Liver (tissue), 3 donors: ENCODE results near the gene CARMIL1.

ENCODE experiments used
- RAD21 ChIP-seq, 2 donors: IDR thresholded peaks; 2 replicates each; pipeline ENCODE4 v1.6.1; 2016; ENCODE audit warnings: antibody characterized with exemption in 2 of 2, mild to moderate bottlenecking in 2 of 2
- SP1 ChIP-seq: IDR thresholded peaks from 2 replicates; pipeline ENCODE4 v1.6.1; 2018; ENCODE audit warnings: antibody characterized with exemption, mild to moderate bottlenecking
- TF ChIP-seq, protein P1 (sequence below): fragments of 150-350 bp; IDR thresholded peaks from 2 replicates; pipeline ENCODE4 v1.5.1; 2017; ENCODE audit warnings: improper control_type of control experiment, low read depth, low read length; ENCODE audit not compliant: missing input control
- TF ChIP-seq, protein P2 (sequence below): IDR thresholded peaks from 2 replicates; pipeline ENCODE4 v1.6.1; 2016; ENCODE audit warnings: antibody characterized with exemption
- TF ChIP-seq, protein P3 (sequence below): IDR thresholded peaks from 2 replicates; pipeline ENCODE4 v1.6.1; 2016; ENCODE audit warnings: antibody characterized with exemption
- TF ChIP-seq, protein P4 (sequence below): IDR thresholded peaks from 2 replicates; pipeline ENCODE4 v1.6.1; 2016; ENCODE audit warnings: antibody characterized with exemption
- donor health status: healthy.
- donor health status: healthy.

DNA sequence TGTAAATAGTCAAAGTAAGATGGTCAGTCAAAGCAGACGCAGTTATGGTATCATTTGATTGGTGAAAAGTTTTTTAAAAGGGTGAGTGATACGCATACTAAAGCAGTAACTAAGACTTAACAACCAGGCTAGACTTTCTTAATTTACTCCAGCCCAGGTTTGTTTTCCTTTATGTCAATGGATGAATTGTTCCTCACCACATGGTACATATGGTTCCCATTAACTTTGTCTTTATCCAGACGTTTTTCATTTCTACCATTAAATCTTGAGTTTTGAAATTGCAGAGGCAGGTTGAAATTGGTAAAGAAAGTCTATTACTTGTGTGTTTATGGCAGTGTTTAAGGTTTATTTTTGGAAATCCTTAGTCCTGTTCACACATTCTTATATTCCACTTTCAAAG, 274.3 kb downstream of the CARMIL1 start:
- TF ChIP-seq, protein P1, sequence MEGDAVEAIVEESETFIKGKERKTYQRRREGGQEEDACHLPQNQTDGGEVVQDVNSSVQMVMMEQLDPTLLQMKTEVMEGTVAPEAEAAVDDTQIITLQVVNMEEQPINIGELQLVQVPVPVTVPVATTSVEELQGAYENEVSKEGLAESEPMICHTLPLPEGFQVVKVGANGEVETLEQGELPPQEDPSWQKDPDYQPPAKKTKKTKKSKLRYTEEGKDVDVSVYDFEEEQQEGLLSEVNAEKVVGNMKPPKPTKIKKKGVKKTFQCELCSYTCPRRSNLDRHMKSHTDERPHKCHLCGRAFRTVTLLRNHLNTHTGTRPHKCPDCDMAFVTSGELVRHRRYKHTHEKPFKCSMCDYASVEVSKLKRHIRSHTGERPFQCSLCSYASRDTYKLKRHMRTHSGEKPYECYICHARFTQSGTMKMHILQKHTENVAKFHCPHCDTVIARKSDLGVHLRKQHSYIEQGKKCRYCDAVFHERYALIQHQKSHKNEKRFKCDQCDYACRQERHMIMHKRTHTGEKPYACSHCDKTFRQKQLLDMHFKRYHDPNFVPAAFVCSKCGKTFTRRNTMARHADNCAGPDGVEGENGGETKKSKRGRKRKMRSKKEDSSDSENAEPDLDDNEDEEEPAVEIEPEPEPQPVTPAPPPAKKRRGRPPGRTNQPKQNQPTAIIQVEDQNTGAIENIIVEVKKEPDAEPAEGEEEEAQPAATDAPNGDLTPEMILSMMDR: no peak
- TF ChIP-seq, protein P2, sequence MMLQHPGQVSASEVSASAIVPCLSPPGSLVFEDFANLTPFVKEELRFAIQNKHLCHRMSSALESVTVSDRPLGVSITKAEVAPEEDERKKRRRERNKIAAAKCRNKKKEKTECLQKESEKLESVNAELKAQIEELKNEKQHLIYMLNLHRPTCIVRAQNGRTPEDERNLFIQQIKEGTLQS: no peak
- no peak for TF ChIP-seq SP1
- no peak for TF ChIP-seq RAD21 (IDR thresholded peaks at IDR 0.05)
- TF ChIP-seq, protein P3, sequence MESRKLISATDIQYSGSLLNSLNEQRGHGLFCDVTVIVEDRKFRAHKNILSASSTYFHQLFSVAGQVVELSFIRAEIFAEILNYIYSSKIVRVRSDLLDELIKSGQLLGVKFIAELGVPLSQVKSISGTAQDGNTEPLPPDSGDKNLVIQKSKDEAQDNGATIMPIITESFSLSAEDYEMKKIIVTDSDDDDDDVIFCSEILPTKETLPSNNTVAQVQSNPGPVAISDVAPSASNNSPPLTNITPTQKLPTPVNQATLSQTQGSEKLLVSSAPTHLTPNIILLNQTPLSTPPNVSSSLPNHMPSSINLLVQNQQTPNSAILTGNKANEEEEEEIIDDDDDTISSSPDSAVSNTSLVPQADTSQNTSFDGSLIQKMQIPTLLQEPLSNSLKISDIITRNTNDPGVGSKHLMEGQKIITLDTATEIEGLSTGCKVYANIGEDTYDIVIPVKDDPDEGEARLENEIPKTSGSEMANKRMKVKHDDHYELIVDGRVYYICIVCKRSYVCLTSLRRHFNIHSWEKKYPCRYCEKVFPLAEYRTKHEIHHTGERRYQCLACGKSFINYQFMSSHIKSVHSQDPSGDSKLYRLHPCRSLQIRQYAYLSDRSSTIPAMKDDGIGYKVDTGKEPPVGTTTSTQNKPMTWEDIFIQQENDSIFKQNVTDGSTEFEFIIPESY: no peak
- TF ChIP-seq, protein P4, sequence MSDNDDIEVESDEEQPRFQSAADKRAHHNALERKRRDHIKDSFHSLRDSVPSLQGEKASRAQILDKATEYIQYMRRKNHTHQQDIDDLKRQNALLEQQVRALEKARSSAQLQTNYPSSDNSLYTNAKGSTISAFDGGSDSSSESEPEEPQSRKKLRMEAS: no peak
